GM19468 (cell line): ENCODE results near the gene GP1BB.

Source experiments
- ATAC-seq: cut with Tn5 transposase; IDR thresholded peaks from one replicate; pipeline ENCODE4 v1.9.1; 2021; ENCODE audit warnings: mild to moderate bottlenecking, moderate library complexity, moderate number of reproducible peaks; ENCODE audit not compliant: unreplicated experiment; ENCODE audit errors: extremely low read depth

GP1BB gene

GRCh38 chr22:19753996-19754700 lies 30.8 kb downstream of the GP1BB start:
- no peak for ATAC-seq

GRCh38 chr22:19754701-19755144 lies 31.4 kb downstream of the GP1BB start:
- ATAC-seq: no peak

GRCh38 chr22:19755145-19755710 lies 31.9 kb downstream of the GP1BB start:
- ATAC-seq: no peak

- ATAC-seq: no peak
Measured at GRCh38 chr22:19755722-19756287, 32.5 kb downstream of the GP1BB start.

- ATAC-seq: no peak
Measured at GRCh38 chr22:19756288-19757128, 33.2 kb downstream of the GP1BB start.

- no peak for ATAC-seq
Measured at GRCh38 chr22:19757140-19757984, 34.0 kb downstream of the GP1BB start.

GRCh38 chr22:19757985-19758895 lies 34.9 kb downstream of the GP1BB start:
- no peak for ATAC-seq

- ATAC-seq: no peak
Measured at GRCh38 chr22:19758896-19759426, 35.6 kb downstream of the GP1BB start.

- no peak for ATAC-seq
Measured at GRCh38 chr22:19759427-19760057, 36.2 kb downstream of the GP1BB start.

GRCh38 chr22:19760058-19760950 lies 37.0 kb downstream of the GP1BB start, which contains the start of gene TBX1:
TBX1 (plus strand) TSS chr22:19760778; CDS start chr22:19760844, 66 bp downstream.
- no peak for ATAC-seq

- ATAC-seq: no peak
Measured at GRCh38 chr22:19760951-19761724, 37.8 kb downstream of the GP1BB start.

GRCh38 chr22:19761725-19762567 lies 38.6 kb downstream of the GP1BB start:
- ATAC-seq: no peak

- ATAC-seq: no peak
Measured at GRCh38 chr22:19762568-19763457, 39.5 kb downstream of the GP1BB start.

GRCh38 chr22:19763458-19764298 lies 40.3 kb downstream of the GP1BB start:
- no peak for ATAC-seq
